RWPE2 (cell line): ENCODE results near the gene ARRDC2.

Experiments
- ATAC-seq: fragments of 200-7000 bp; cut with Tn5 transposase; 3 replicates; pipeline ENCODE4 v1.9.1; 2021; ENCODE audit warnings: low read depth
- DNase-seq: peaks from one replicate; pipeline ENCODE4 v3.0.0-alpha.2; 2020; ENCODE audit warnings: low spot score
- H3K27ac ChIP-seq: fragments of 450-650 bp; 2 replicates; pipeline ENCODE4 v1.5.1; 2017; ENCODE audit warnings: mild to moderate bottlenecking; ENCODE audit not compliant: poor library complexity, severe bottlenecking
- H3K27me3 ChIP-seq: fragments of 250-450 bp; sonication (Bioruptor Pico); 2 replicates; pipeline ENCODE4 v1.5.1; 2021; ENCODE audit warnings: mild to moderate bottlenecking, moderate library complexity; ENCODE audit not compliant: insufficient read depth, poor library complexity, severe bottlenecking
- H3K36me3 ChIP-seq: fragments of 250-450 bp; sonication (Bioruptor Pico); 2 replicates; pipeline ENCODE4 v1.5.1; 2020; ENCODE audit warnings: low read depth, mild to moderate bottlenecking, moderate library complexity
- H3K4me1 ChIP-seq: fragments of 250-450 bp; sonication (Bioruptor Pico); 2 replicates; pipeline ENCODE4 v1.5.1; 2021; ENCODE audit warnings: mild to moderate bottlenecking, moderate library complexity; ENCODE audit not compliant: insufficient read depth, poor library complexity, severe bottlenecking
- H3K4me3 ChIP-seq: fragments of 250-450 bp; sonication (Bioruptor Pico); 2 replicates; pipeline ENCODE4 v1.5.1; 2021; ENCODE audit warnings: mild to moderate bottlenecking, moderate library complexity; ENCODE audit not compliant: severe bottlenecking
- H3K9me3 ChIP-seq: fragments of 250-450 bp; sonication (Bioruptor Pico); 2 replicates; pipeline ENCODE4 v1.5.1; 2021; ENCODE audit warnings: mild to moderate bottlenecking, moderate library complexity; ENCODE audit not compliant: severe bottlenecking
- CTCF ChIP-seq: fragments of 450-650 bp; IDR thresholded peaks from one replicate; pipeline ENCODE4 v1.5.1; 2017; ENCODE audit warnings: mild to moderate bottlenecking, moderate library complexity; ENCODE audit not compliant: poor library complexity, severe bottlenecking

ARRDC2 gene

GRCh38 chr19:17997969-17998826 lies 9.8 kb upstream of the ARRDC2 start:
- Histone ChIP-seq H3K4me3 (no peak overlapping the region), H3K27ac (no peak overlapping the region)
- no peak for DNase-seq

GRCh38 chr19:17998827-17999150 lies 9.2 kb upstream of the ARRDC2 start:
- peaks cover 4% of the 10 kb centered on the region for H3K4me1 ChIP-seq
- ATAC-seq = no peak
- no peak for DNase-seq
- H3K27ac ChIP-seq = no peak overlapping the region
- H3K4me3 ChIP-seq = no peak overlapping the region
- H3K27me3 ChIP-seq = no peaks in the 10 kb centered on the region
- no peak for TF ChIP-seq CTCF
- H3K9me3 ChIP-seq = no peaks in the 10 kb centered on the region
- no peaks in the 10 kb centered on the region for H3K36me3 ChIP-seq

More at GRCh38 chr19:17997969-17998826, 9.8 kb upstream of the ARRDC2 start:
- H3K9me3 ChIP-seq = no peaks in the 10 kb centered on the region
- H3K4me1 ChIP-seq = peaks cover 4% of the 10 kb centered on the region
- ATAC-seq = peak; percentile 31; the same call in 2 of the 3 replicates
- TF ChIP-seq CTCF = peak; percentile 17
- H3K27me3 ChIP-seq = no peaks in the 10 kb centered on the region
- H3K36me3 ChIP-seq = no peaks in the 10 kb centered on the region

GRCh38 chr19:17999684-18000479 lies 8.1 kb upstream of the ARRDC2 start:
- no peak for DNase-seq
- no peak overlapping the region for H3K4me3 ChIP-seq
- H3K4me1 ChIP-seq = no peaks in the 10 kb centered on the region
- peak overlapping the region; percentile 32 for H3K27ac ChIP-seq
- H3K36me3 ChIP-seq = no peaks in the 10 kb centered on the region
- H3K27me3 ChIP-seq = no peaks in the 10 kb centered on the region
- no peak for TF ChIP-seq CTCF
- H3K9me3 ChIP-seq = no peaks in the 10 kb centered on the region
- no peak for ATAC-seq

- TF ChIP-seq CTCF = no peak
- H3K27ac ChIP-seq = peak overlapping the region; percentile 32
These were observed 7.5 kb upstream of the ARRDC2 start for GRCh38 chr19:18000480-18000914.

More at GRCh38 chr19:18000480-18000914, 7.5 kb upstream of the ARRDC2 start:
- no peak for DNase-seq
- Histone ChIP-seq H3K36me3 (no peaks in the 10 kb centered on the region), H3K27me3 (no peaks in the 10 kb centered on the region), H3K9me3 (no peaks in the 10 kb centered on the region), H3K4me3 (peak overlapping the region; percentile 60), H3K4me1 (no peaks in the 10 kb centered on the region)
- no peak for ATAC-seq
